Measurements from ENCODE around the gene KDM6B.

DNA sequence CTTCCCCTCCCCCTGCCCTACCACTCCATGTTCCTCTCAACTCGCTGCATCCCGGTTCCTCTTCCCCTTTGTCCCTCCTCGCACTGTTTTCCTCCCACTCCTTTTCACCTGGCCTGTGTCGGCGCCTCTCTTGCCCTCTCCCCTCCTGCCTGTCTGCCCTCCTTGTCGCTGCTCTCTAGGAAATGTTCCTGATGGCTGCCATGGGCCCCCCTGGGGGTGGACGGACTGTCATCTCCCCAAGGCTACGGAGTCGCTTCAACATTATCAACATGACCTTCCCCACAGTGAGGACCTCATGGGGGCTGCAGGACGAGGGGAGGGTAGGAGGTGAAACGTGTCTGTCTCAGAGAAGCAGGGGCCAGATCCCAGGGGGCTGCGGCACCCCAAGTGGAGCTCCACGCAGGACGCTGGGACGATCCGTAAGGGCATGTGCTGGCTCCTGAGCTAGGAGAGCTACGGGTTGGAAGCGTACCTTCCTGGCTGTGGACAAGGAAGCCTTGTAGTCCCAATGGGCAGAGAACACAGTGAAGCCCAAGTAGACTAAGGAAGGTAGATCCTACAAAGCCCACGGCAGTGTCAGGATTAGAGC, 39.8 kb upstream of the KDM6B start:
- TF ChIP-seq POLR2A (IDR thresholded peaks at IDR 0.05; ENCODE audit: low read length), result no peak
- no peak for TF ChIP-seq GATA1 (IDR thresholded peaks at IDR 0.05; ENCODE audit: low read depth, low read length)
